HAP-1 (cell line): ENCODE results near the gene IQCE.
"Not testable (repeated sequence)": the region's sequence is repeated elsewhere in the genome, so short reads cannot be mapped to it uniquely, and the experiment has no call there.

Experiments used
- DNase-seq, 2 experiments: peaks; one replicate each; pipeline ENCODE4 v3.0.0-alpha.2; 2016 to 2020; ENCODE audit warnings: low spot score in 2 of 2
- H3K27me3 ChIP-seq: fragments of 250-450 bp; sonication (Bioruptor Pico); 2 replicates; pipeline ENCODE4 v1.5.1; 2020; ENCODE audit warnings: low read depth, mild to moderate bottlenecking, moderate library complexity
- H3K36me3 ChIP-seq: fragments of 250-450 bp; sonication (Bioruptor Pico); replicated peaks from 2 replicates; pipeline ENCODE4 v1.5.1; 2020; ENCODE audit warnings: mild to moderate bottlenecking
- H3K4me1 ChIP-seq: fragments of 250-450 bp; sonication (Bioruptor Pico); 2 replicates; pipeline ENCODE4 v1.5.1; 2020; ENCODE audit warnings: mild to moderate bottlenecking
- H3K4me3 ChIP-seq: fragments of 250-450 bp; sonication (Bioruptor Pico); 2 replicates; pipeline ENCODE4 v1.5.1; 2020; ENCODE audit warnings: mild to moderate bottlenecking, moderate library complexity
- H3K9me3 ChIP-seq: fragments of 250-450 bp; sonication (Bioruptor Pico); 2 replicates; pipeline ENCODE4 v1.5.1; 2020; ENCODE audit warnings: mild to moderate bottlenecking, moderate library complexity
- in situ Hi-C: fragments of 300-500 bp; cut with MboI; formaldehyde crosslinking; loops from 3 replicates; pipeline ENCODE4 v1.14.3; 2020; ENCODE audit warnings: low sequenced_read_pairs, inconsistent platforms, mixed read lengths

IQCE gene

DNA sequence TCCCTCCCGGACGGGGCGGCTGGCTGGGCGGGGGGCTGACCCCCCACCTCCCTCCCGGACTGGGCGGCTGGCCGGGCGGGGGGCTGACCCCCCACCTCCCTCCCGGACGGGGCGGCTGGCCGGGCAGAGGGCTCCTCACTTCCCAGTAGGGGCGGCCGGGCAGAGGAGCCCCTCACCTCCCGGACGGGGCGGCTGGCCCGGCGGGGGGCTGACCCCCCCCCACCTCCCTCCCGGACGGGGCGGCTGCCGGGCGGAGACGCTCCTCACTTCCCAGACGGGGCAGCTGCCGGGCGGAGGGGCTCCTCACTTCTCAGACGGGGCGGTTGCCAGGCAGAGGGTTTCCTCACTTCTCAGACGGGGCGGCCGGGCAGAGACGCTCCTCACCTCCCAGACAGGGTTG lies 24.6 kb upstream of the IQCE start:
- H3K4me3 ChIP-seq, H3K4me1 ChIP-seq, DNase-seq, H3K9me3 ChIP-seq, H3K27me3 ChIP-seq, in situ Hi-C loops: not testable (repeated sequence)
- peaks cover 14% of the 10 kb centered on the region for H3K36me3 ChIP-seq

DNA sequence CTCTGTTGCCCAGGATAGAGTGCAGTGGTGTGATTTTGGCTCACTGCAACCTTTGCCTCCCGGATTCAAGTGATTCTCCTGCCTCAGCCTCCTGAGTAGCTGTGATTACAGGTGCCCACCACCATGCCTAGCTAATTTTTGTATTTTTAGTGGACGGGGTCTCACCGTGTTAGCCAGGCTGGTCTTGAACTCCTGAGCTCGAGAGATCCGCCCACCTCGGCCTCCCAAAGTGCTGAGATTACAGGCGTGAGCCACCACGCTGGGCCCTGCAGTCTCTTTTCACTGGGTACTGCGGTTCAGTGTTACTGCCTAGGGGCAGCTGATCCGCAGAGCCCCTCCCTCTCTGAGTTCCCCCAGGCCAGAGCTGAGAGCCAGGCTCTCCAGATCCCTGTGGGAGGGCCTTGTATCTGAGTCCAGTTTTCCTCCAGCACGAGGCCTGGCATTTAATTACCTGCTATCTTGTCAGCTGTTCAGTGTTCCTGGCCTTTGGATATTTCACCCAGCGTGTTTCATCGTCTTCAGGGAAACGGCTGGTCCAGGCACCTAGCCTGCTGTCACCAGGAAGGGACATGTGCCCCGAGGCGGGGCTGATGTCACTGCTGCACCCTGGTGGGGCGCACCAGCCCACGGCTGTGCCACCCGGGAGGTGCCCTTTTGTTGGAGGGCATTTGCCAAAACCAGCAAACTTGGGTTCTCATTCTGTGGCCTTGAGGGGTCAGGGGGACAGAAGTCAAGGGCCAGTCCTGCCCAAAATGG lies 22.7 kb upstream of the IQCE start:
- H3K9me3 ChIP-seq, H3K4me1 ChIP-seq, H3K27me3 ChIP-seq, H3K4me3 ChIP-seq, in situ Hi-C loops, DNase-seq: not testable (repeated sequence)
- peaks cover 24% of the 10 kb centered on the region for H3K36me3 ChIP-seq

DNA sequence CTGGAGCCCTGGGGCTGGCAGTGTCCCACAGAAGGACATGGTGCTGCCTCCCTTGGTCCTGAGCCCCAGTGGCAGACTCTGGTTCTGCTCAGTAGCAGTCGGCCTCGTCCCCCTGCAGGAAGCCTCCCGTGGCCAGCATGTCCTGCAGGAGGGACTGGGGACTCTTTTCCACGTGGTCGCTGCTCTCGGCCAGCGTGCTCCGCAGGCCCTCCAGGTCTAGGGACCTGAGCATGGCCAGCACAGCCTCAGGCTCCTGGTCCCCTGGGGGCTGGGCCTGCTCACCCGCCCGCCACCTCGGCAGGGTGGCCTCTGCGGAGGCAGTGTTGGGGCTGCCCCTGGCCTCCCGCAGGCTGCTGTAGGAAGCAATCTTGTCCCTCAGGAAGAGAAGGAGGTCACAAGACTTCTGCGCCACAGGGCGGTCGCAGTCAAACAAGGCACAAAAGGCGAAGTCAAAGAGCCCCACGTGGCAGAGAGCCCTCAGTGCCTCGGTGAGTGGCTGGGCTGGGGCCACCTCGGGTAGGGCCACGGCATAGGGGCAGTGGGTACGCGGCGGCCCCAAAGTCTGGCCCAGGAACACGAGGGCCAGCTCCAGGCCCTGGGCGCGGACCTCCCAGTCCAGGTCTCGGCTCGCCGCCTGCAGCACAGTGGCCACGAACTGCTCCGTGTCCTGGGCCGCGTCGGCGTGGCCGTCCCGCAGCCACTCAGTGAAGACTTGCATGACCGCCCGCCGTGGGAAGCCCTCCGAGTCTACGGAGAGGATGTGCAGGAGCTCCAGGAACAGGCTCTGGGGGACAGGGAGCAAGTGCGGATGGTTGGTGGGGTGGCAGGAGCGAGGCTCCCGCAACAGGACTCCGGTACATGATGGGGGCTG lies 20.6 kb upstream of the IQCE start:
- in situ Hi-C loops: no loop called here
- Histone ChIP-seq H3K27me3 (no peaks in the 10 kb centered on the region), H3K36me3 (peaks cover 39% of the 10 kb centered on the region), H3K4me1 (no peaks in the 10 kb centered on the region), H3K9me3 (no peaks in the 10 kb centered on the region), H3K4me3 (no peak overlapping the region)
- DNase-seq: no peak

DNA sequence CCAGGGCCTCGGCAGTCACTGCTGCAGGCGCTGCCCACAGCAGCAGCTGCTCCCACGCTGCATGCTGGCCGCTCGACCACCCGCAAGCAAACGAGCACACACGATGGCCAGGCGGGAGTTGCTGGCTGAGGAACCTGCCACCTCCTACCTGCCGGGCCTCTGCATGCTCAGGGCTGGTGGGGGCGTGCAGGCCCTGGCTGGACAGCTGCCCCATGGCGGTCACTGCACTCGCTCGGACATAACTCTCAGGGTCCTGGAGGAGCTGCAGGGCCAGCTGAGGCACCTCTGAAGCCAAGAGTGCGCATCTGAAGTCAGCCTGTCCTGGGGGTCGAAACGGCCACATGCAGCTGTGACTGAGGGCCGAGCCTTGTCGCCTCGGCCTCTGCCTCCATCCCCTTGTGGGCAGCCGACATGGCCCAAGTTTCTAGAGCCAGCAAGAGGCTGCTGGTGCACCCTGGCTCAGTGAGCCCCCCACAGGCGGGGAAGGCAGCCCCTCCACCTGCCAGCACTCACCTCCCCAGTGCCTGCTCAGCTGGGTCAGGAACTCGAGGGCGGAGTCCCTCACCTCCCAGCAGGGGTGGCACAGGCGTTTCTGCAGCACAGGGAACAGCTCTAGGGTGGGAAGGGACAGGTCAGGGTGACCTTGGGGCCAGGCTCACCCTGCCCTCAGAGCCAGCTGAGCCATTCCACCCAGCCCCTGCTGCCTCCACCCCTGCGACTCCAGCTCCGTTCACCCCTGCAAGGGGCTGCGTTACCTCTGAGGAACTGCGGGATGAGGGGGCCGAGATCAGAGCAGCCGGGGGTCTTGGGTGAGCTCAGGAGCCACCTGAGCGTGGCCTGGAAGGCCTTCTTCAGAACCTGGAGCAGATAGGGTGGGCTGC lies 19.5 kb upstream of the IQCE start:
- no peak for DNase-seq
- H3K4me3 ChIP-seq: no peak overlapping the region
- no peaks in the 10 kb centered on the region for H3K4me1 ChIP-seq
- in situ Hi-C loops: no loop called here
- peaks cover 44% of the 10 kb centered on the region for H3K36me3 ChIP-seq
- no peaks in the 10 kb centered on the region for H3K27me3 ChIP-seq
- H3K9me3 ChIP-seq: no peaks in the 10 kb centered on the region

DNA sequence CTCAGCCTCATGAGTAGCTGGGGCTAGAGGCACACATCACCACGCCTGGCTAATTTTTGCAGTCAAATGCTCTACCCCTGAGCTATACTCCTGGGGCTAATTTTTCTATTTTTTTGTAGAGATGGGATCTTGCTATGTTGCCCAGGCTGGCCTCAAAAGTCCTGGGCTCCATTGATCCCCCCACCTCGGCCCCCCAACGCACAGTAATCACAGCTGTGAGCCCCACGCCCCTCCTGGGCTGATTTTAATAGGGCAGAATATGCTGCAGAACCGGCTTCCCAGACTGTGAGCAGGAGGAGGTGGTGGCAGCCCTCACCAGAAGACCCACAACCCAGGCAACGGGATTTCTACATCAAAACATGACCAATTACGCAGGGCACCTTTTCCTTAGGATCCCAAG lies 18.6 kb upstream of the IQCE start:
- Histone ChIP-seq H3K27me3 (no peaks in the 10 kb centered on the region), H3K4me3 (no peak overlapping the region), H3K36me3 (peaks cover 52% of the 10 kb centered on the region), H3K4me1 (no peaks in the 10 kb centered on the region), H3K9me3 (no peaks in the 10 kb centered on the region)
- DNase-seq: no peak
- in situ Hi-C loops: no loop called here

DNA sequence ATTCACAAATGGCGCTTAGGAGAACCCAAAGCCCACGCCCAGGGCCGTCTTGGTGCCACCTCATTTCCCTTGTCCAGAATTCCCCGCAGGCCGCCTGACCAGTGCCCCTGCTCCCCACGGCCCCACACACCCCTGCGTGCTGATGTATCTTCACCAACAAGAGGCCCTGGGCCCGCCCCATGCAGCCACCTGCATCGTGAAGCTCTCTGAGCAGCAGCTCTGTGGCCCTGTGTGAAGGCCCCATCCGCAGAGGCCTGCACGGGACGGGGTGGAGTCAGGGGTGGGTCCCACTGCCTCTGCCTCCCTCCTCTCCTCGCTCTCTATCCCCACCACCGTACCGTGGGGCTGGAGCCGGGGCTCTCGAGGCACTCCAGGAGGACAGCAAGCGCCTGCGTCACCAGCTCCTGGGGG lies 18.1 kb upstream of the IQCE start:
- Histone ChIP-seq H3K9me3 (no peaks in the 10 kb centered on the region), H3K27me3 (no peaks in the 10 kb centered on the region), H3K4me3 (no peak overlapping the region), H3K36me3 (peaks cover 54% of the 10 kb centered on the region), H3K4me1 (no peaks in the 10 kb centered on the region)
- in situ Hi-C loops: no loop called here
- DNase-seq: no peak

DNA sequence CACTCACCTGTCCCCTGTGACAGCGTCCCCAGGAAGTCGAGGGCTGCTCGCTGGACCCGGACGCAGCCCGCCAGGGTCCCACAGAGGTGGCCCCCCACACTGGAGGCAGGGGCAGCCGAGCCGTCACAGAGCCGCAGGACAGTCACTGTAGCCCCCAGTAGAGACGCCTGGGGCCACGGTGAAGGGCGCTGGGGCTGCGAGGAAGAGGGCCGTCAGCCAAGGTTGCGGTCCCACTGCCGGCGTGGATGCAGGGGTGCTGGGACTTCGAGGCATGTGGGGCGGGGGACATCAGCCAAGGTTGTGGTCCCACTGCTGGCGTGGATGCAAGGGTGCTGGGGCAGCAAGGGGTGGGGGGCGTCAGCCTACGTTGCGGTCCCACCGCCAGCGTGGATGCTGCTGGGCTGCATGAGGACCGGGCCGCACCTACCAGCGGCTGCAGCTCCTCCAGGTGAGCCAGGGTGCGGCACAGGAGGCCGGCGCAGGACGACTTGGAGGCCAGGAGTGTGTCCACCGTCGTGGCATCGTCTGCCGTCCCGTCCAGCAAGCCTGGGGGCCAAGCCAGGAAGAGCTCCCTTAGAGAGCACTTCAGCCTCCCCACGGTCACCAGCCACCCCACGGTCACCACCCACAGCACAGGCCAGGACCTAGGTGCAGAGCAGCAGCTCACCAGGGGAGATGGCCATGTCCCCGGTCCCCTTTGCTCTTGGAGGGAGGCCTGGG lies 17.3 kb upstream of the IQCE start:
- in situ Hi-C loops: no loop called here
- Histone ChIP-seq H3K4me3 (no peak overlapping the region), H3K36me3 (peaks cover 62% of the 10 kb centered on the region), H3K27me3 (no peaks in the 10 kb centered on the region), H3K4me1 (no peaks in the 10 kb centered on the region), H3K9me3 (no peaks in the 10 kb centered on the region)
- no peak for DNase-seq

DNA sequence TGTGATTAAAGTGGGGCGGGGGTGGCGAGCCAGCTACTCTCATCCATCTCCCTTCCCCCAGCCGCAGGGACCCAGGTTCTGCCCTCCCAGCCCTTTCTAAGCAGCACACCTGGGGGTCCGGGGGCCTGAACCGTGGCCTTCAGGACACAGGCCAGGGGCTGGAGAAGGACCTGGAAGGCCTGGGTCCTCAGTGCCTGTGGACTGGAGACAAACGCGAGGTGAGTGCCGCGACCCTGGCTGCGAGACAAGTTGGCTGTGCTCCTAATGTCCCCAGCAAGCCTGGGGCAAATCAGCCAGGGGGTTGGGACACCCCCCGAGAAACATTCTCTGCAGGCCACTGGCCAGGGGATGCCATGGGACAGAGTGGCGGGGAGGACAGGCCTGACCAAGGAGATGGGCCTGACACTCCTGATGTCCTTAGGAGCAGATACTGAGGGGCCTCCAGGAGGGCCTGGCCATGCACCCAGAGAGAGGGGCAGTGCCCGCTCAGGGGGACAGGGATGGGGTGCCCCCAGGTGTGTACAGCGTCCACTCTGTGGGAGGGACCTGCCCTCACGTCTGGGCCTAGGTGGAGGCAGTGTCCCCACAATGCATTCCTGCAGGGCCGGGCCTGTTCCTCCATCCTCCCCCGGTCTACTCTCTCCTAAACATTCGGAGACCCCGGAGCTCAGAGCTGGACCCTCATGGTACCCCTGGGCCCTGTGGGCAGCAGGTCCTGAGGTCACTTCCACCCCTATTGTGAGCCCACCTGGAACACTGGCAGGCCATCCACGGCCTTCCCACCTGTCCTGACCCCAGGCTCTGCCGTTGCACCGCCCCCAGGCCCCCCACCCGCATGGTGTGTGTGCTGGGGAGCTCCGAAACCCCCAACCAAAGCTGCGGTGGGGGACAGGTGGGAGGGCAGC lies 16.5 kb upstream of the IQCE start:
- Histone ChIP-seq H3K9me3 (no peaks in the 10 kb centered on the region), H3K4me3 (no peak overlapping the region), H3K4me1 (no peaks in the 10 kb centered on the region), H3K27me3 (no peaks in the 10 kb centered on the region), H3K36me3 (peaks cover 70% of the 10 kb centered on the region)
- in situ Hi-C loops: no loop called here
- no peak for DNase-seq

DNA sequence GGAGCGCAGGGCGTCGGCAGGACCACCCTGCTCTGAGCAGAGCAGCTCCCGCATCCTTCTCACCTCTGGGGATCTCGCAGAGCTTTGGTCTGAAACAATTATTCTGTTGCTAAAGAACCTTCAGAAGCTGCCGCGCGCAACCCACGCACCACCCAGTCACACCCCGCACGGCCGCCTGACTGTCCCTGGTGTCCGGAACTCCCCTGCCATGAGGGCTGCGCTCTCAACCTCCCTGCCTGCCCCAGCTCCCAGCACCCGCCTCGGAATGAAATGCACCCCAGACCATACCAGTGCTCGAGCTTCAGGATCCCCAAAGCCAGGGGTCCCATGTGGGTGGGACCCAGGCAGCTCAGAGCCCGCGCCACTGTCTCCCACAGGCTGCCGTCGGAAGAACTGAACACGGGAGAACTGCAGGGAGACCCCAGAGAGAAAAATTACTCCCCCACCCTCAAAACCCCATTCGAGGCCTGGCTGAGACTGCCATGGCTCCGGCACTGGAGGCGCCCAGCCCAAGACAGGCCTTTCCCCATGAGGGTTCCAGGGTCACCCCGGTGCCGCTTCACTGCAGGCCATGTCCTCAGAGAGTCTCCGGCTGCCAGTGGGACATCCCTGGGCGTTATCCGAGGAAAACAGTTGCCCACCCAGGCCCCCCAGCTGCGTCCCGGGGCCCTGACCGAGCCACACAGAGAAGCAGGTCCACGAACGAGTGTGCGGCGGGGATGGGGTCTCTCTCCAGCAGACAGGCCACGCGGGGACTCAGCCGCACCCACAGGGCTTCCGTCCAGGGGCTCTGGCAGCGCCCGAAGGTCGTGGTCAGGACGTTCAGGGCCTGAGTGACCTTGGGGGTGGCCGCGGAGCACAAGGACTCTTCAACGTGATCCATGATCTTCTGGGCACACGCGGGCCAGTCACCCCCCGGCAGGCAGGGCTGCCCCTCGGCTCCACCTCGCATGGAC lies 15.6 kb upstream of the IQCE start:
- H3K27me3 ChIP-seq: no peaks in the 10 kb centered on the region
- H3K9me3 ChIP-seq: no peaks in the 10 kb centered on the region
- DNase-seq: no peak
- H3K36me3 ChIP-seq: peaks cover 74% of the 10 kb centered on the region
- no peak overlapping the region for H3K4me3 ChIP-seq
- in situ Hi-C loops: no loop called here
- no peaks in the 10 kb centered on the region for H3K4me1 ChIP-seq

DNA sequence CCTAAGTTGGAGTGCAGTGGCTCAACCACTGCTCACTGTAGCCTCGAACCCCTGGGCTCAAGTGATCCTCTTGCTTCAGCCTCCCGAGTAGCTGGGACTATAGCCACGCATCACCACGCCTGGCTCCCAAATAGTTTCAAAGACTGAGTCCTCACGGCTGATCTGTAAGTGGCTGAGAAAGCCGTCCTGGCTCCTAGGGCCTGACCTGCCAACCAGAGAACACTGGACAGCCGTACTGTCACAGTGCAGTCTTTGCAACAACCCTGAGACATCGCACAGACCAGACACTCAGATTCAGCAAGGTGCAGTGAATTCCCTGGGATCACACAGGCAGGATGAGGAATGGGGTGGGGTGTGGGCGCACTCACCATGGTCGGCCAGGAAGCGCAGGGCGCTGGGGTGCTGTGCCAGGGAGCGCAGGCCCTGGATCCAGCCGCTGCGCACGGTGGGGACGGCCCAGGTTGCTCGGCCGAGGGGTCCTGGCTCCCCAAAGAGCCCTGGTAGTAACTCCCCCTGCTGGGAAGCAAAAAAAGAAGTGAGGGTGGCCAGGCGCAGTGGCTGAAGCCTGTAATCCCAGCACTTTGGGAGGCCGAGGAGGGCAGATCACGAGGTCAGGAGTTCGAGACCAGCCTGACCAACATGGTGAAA lies 14.1 kb upstream of the IQCE start:
- no peaks in the 10 kb centered on the region for H3K27me3 ChIP-seq
- H3K9me3 ChIP-seq: no peaks in the 10 kb centered on the region
- no peak overlapping the region for H3K4me3 ChIP-seq
- in situ Hi-C loops: no loop called here
- DNase-seq: no peak
- peaks cover 72% of the 10 kb centered on the region for H3K36me3 ChIP-seq
- H3K4me1 ChIP-seq: no peaks in the 10 kb centered on the region

DNA sequence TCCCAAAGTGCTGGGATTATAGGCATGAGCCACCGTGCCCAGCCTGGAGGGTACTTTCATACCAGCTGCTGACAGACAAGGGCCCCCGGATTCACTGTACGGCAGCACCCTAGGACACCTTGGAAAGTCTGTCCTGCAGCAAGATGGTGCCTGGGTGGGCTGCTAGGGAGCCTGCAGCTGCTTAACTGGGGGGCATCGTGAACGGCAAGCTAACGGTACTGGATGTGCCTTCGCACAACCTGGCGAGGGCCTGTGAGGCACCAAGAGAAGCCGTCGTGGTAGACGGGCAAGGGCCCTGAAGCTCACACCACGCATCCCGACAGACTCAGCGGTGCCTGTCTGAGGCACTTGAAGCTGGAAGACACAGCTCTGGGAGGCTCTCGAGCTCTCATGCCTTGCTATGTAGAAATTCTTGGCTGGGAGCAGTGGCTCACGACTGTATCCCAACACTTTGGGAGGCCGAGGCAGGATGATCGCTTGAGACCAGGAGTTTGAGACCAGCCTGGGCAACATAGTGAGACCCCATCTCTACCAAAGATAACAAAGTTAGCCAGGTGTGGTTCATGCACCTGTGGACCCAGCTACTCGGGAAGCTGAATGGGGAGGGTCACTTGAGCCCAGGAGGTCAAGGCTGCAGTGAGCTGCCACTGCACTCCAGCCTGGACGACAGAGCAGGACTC lies 12.9 kb upstream of the IQCE start:
- H3K9me3 ChIP-seq: no peaks in the 10 kb centered on the region
- no peaks in the 10 kb centered on the region for H3K4me1 ChIP-seq
- DNase-seq: no peak
- in situ Hi-C loops: no loop called here
- H3K27me3 ChIP-seq: no peaks in the 10 kb centered on the region
- H3K4me3 ChIP-seq: no peak overlapping the region
- H3K36me3 ChIP-seq: peaks cover 68% of the 10 kb centered on the region
